Liver (tissue), 9 donors: Measurements from ENCODE around the gene DDX4. TPM values are rescaled to one million over a fixed set of nuclear protein-coding genes. Genes with fewer than 3 reads are reported as not detected.

Source experiments
- DNase-seq: peaks from one replicate; pipeline ENCODE4 v3.0.0-alpha.2; 2017; ENCODE audit warnings: low spot score
- H3K27ac ChIP-seq, 2 donors: one replicate each; pipeline ENCODE4 v1.7.0; 2013; ENCODE audit warnings: inconsistent platforms in 2 of 2, low read length in 2 of 2, control low read depth in 1 of 2, low read depth in 1 of 2, mild to moderate bottlenecking in 1 of 2
- H3K27me3 ChIP-seq, 4 donors: one replicate each; pipeline versions ENCODE4 v1.6.1 to v1.7.0; 2013; ENCODE audit warnings: low read length in 3 of 4, inconsistent platforms in 1 of 4, mild to moderate bottlenecking in 1 of 4, moderate library complexity in 1 of 4; ENCODE audit not compliant: control insufficient read depth in 4 of 4, insufficient read depth in 4 of 4
- H3K36me3 ChIP-seq, 4 donors: one replicate each; pipeline versions ENCODE4 v1.6.1 to v1.7.0; 2013; ENCODE audit warnings: low read length in 3 of 4, mild to moderate bottlenecking in 3 of 4, low read depth in 1 of 4, moderate library complexity in 1 of 4; ENCODE audit not compliant: control insufficient read depth in 4 of 4, insufficient read depth in 3 of 4
- H3K4me1 ChIP-seq, 4 donors: one replicate each; pipeline versions ENCODE4 v1.6.1 to v1.7.0; 2013; ENCODE audit warnings: low read length in 3 of 4, mild to moderate bottlenecking in 3 of 4, moderate library complexity in 1 of 4; ENCODE audit not compliant: control insufficient read depth in 4 of 4, insufficient read depth in 4 of 4
- H3K4me3 ChIP-seq, 3 donors: one replicate each; pipeline versions ENCODE4 v1.6.1 to v1.7.0; 2013; ENCODE audit warnings: low read length in 3 of 3, control low read depth in 1 of 3, low read depth in 1 of 3, mild to moderate bottlenecking in 1 of 3
- H3K9ac ChIP-seq, 2 donors: one replicate each; pipeline ENCODE4 v1.7.0; 2013; ENCODE audit warnings: low read length in 2 of 2, mild to moderate bottlenecking in 2 of 2, moderate library complexity in 2 of 2, control low read depth in 1 of 2, low read depth in 1 of 2
- H3K9me3 ChIP-seq, 4 donors: one replicate each; pipeline versions ENCODE4 v1.6.1 to v1.7.0; 2013; ENCODE audit warnings: low read length in 3 of 4; ENCODE audit not compliant: control insufficient read depth in 4 of 4
- CTCF ChIP-seq: fragments of 150-350 bp; IDR thresholded peaks from 2 replicates; pipeline ENCODE4 v1.5.1; 2017; ENCODE audit warnings: improper control_type of control experiment, low read depth, low read length; ENCODE audit not compliant: missing input control
- EGR1 ChIP-seq, 2 donors: IDR thresholded peaks; 2 replicates each; pipeline ENCODE4 v1.6.1; 2016 to 2018; ENCODE audit warnings: antibody characterized with exemption in 2 of 2, low read depth in 2 of 2
- FOXA2 ChIP-seq: IDR thresholded peaks from 2 replicates; pipeline ENCODE4 v1.6.1; 2016; ENCODE audit warnings: antibody characterized with exemption
- GABPA ChIP-seq, 2 donors: IDR thresholded peaks in 1 of 2; conservative IDR thresholded peaks in 1 of 2; 2 replicates each; pipeline ENCODE4 v1.6.1; 2016; ENCODE audit warnings: antibody characterized with exemption in 2 of 2, mild to moderate bottlenecking in 1 of 2, moderate library complexity in 1 of 2
- HNF4G ChIP-seq: IDR thresholded peaks from 2 replicates; pipeline ENCODE4 v1.6.1; 2016; ENCODE audit warnings: antibody characterized with exemption
- MAX ChIP-seq: IDR thresholded peaks from 2 replicates; pipeline ENCODE4 v1.6.1; 2016; ENCODE audit warnings: antibody characterized with exemption
- RAD21 ChIP-seq, 2 donors: IDR thresholded peaks; 2 replicates each; pipeline ENCODE4 v1.6.1; 2016; ENCODE audit warnings: antibody characterized with exemption in 2 of 2, mild to moderate bottlenecking in 2 of 2
- RXRA ChIP-seq, 2 donors: IDR thresholded peaks; 2 replicates each; pipeline ENCODE4 v1.6.1; 2017 to 2018; ENCODE audit warnings: antibody characterized with exemption in 2 of 2, mild to moderate bottlenecking in 1 of 2
- TAF1 ChIP-seq: conservative IDR thresholded peaks from 2 replicates; pipeline ENCODE4 v1.6.1; 2016; ENCODE audit warnings: antibody characterized with exemption, mild to moderate bottlenecking
- WGBS: extraction: QIAGEN DNeasy Blood & Tissue Kit; methylation state at CpG from one replicate; pipeline ENCODE4 v1.1.7; 2013; 5-methylcytosine and 5-hydroxymethylcytosine counted together
- polyA plus RNA-seq, 2 donors: library from polyadenylated mRNA; stranded (reverse) in 1 of 2; unstranded in 1 of 2; fragments of 200-250 nt in 1 of 2; fragments of >200 nt in 1 of 2; fragmentation: Nextera tagmentation in 1 of 2; extraction: Ambion mirVana in 1 of 2; gene quantifications; one replicate each; pipeline versions ENCODE4 v1.2.1 to v1.2.3, GENCODE V29; 2013 to 2015
- total RNA-seq, 2 donors: library from RNA; depleted of rRNA; stranded (reverse); fragments of >200 nt; gene quantifications; one replicate each; pipeline ENCODE4 v1.2.3, GENCODE V29; 2014
- TF ChIP-seq, protein P1 (sequence below): IDR thresholded peaks from 2 replicates; pipeline ENCODE4 v1.6.1; 2016; ENCODE audit warnings: antibody characterized with exemption, mild to moderate bottlenecking
- TF ChIP-seq, protein P2 (sequence below): IDR thresholded peaks from 2 replicates; pipeline ENCODE4 v1.6.1; 2016; ENCODE audit warnings: antibody characterized with exemption
- donor health status: healthy.
- donor health status: healthy.
- donor health status: healthy.
- donor health status: healthy.
- donor health status: healthy.

DDX4 gene
- total and polyA plus RNA-seq, 4 donors: not detected

DNA sequence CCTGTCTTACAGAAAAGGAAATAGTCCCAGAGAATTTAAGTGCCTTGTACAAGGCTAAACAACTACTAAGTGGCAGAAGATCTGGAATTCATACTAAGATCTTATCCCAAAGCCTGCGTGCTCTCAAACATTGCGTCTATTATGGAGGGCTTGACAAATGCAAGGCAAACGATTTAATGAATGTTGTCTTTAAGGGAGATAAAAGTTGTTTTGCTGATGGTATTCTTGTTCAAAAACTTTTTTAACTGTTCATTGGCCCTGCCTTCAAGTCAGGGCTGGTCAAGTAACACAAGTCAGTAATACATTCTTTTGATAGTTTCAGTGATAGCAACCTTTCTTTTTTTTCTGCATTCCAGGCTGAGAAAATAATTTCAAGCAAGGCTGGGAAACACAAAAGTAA is 24.0 kb upstream of the DDX4 start:
- H3K36me3 ChIP-seq: no peaks in the 10 kb centered on the region
- no peak overlapping the region for H3K27ac ChIP-seq
- H3K9me3 ChIP-seq: no peaks in the 10 kb centered on the region
- no peak overlapping the region for H3K9ac ChIP-seq
- 85% methylated on average over 3 of the region's 3 CpGs for WGBS
- no peaks in the 10 kb centered on the region for H3K27me3 ChIP-seq
- peaks cover 0 to 13% (median 11%) of the 10 kb centered on the region in 4 donors for H3K4me1 ChIP-seq
- no peak overlapping the region for H3K4me3 ChIP-seq
- TF ChIP-seq, protein P1, sequence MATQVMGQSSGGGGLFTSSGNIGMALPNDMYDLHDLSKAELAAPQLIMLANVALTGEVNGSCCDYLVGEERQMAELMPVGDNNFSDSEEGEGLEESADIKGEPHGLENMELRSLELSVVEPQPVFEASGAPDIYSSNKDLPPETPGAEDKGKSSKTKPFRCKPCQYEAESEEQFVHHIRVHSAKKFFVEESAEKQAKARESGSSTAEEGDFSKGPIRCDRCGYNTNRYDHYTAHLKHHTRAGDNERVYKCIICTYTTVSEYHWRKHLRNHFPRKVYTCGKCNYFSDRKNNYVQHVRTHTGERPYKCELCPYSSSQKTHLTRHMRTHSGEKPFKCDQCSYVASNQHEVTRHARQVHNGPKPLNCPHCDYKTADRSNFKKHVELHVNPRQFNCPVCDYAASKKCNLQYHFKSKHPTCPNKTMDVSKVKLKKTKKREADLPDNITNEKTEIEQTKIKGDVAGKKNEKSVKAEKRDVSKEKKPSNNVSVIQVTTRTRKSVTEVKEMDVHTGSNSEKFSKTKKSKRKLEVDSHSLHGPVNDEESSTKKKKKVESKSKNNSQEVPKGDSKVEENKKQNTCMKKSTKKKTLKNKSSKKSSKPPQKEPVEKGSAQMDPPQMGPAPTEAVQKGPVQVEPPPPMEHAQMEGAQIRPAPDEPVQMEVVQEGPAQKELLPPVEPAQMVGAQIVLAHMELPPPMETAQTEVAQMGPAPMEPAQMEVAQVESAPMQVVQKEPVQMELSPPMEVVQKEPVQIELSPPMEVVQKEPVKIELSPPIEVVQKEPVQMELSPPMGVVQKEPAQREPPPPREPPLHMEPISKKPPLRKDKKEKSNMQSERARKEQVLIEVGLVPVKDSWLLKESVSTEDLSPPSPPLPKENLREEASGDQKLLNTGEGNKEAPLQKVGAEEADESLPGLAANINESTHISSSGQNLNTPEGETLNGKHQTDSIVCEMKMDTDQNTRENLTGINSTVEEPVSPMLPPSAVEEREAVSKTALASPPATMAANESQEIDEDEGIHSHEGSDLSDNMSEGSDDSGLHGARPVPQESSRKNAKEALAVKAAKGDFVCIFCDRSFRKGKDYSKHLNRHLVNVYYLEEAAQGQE: no peak
- no peak for DNase-seq

DNA sequence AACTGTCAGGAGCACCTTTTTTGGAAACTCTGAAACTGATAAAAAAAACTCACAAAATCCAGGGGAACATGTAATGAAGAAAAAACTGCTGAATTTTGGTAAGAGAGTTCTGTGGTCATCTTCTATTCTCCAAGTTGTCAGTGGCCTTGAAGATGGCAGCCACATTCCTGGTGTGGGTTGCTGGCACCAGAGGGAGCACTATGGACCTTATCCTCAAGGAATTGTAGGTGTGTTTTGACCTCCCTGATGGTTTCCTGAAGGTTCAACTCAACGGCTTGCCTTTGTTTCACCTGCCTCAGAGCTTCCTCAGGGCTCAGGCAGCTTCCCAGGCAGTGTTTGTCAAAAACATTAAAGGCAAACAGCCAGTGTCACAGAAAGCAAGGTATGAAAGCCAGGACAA is 23.5 kb upstream of the DDX4 start:
- no peaks in the 10 kb centered on the region for H3K27me3 ChIP-seq
- TF ChIP-seq GABPA (IDR thresholded peaks at IDR 0.05 in 1 of 2, conservative IDR thresholded peaks at IDR 0.05 in 1 of 2) (no peak), MAX (no peak), TAF1 (no peak), FOXA2 (no peak), RAD21 (IDR thresholded peaks at IDR 0.05) (no peak), EGR1 (IDR thresholded peaks at IDR 0.05; ENCODE audit: low read depth in 2 of 2) (no peak), HNF4G (no peak), CTCF (no peak)
- TF ChIP-seq, protein P2, sequence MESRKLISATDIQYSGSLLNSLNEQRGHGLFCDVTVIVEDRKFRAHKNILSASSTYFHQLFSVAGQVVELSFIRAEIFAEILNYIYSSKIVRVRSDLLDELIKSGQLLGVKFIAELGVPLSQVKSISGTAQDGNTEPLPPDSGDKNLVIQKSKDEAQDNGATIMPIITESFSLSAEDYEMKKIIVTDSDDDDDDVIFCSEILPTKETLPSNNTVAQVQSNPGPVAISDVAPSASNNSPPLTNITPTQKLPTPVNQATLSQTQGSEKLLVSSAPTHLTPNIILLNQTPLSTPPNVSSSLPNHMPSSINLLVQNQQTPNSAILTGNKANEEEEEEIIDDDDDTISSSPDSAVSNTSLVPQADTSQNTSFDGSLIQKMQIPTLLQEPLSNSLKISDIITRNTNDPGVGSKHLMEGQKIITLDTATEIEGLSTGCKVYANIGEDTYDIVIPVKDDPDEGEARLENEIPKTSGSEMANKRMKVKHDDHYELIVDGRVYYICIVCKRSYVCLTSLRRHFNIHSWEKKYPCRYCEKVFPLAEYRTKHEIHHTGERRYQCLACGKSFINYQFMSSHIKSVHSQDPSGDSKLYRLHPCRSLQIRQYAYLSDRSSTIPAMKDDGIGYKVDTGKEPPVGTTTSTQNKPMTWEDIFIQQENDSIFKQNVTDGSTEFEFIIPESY: no peak
- H3K4me3 ChIP-seq: no peak overlapping the region
- WGBS: 51% methylated on average over 1 of the region's 1 CpG
- no peaks in the 10 kb centered on the region for H3K9me3 ChIP-seq
- DNase-seq: no peak
- H3K9ac ChIP-seq: no peak overlapping the region
- peaks cover 0 to 13% (median 11%) of the 10 kb centered on the region in 4 donors for H3K4me1 ChIP-seq
- H3K36me3 ChIP-seq: no peaks in the 10 kb centered on the region
- H3K27ac ChIP-seq: no peak overlapping the region

DNA sequence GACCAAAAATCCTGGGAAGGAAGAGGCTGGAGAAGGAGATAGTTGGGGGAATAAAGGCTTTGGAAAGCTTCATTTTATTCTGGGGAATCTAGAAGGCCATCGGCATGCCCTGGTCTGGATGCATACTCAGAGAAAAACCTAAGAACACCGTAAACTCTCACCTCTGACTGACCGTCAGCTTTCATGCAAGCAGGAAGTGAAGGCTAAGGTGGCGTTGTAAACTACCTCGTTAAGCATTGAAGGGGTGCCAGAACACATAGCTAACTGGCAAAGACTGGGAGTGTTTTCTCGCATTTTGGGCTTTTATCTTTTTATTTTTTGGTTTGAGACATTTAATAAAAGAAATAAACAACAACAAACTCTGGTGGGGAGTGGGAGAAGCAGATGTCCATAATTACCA is 23.1 kb upstream of the DDX4 start:
- H3K9ac ChIP-seq: no peak overlapping the region
- WGBS: 85% methylated on average over 6 of the region's 6 CpGs
- no peaks in the 10 kb centered on the region for H3K27me3 ChIP-seq
- peaks cover 0 to 13% (median 11%) of the 10 kb centered on the region in 4 donors for H3K4me1 ChIP-seq
- H3K27ac ChIP-seq: no peak overlapping the region
- TF ChIP-seq RXRA (IDR thresholded peaks at IDR 0.05) (no peak), TAF1 (no peak)
- H3K4me3 ChIP-seq: no peak overlapping the region
- no peak for DNase-seq
- no peaks in the 10 kb centered on the region for H3K9me3 ChIP-seq
- H3K36me3 ChIP-seq: no peaks in the 10 kb centered on the region
